NB4 (cell line): ENCODE results near the gene MYO1A.
"Not testable (repeated sequence)": the region's sequence is repeated elsewhere in the genome, so short reads cannot be mapped to it uniquely, and the experiment has no call there.

Experiments used
- DNase-seq: peaks from one replicate; pipeline ENCODE4 v3.0.0; 2010; ENCODE audit warnings: low read depth
- H3K4me3 ChIP-seq: one replicate; pipeline ENCODE4 v1.5.1; 2011; ENCODE audit warnings: mild to moderate bottlenecking, low read depth, low read length, moderate library complexity
- CTCF ChIP-seq: IDR thresholded peaks from one replicate; pipeline ENCODE4 v1.5.1; 2012; ENCODE audit warnings: low read depth, low read length
- MAX ChIP-seq: IDR thresholded peaks from 2 replicates; pipeline ENCODE4 v1.6.1; 2011; ENCODE audit warnings: low read depth, low read length
- MYC ChIP-seq: IDR thresholded peaks from 2 replicates; pipeline ENCODE4 v1.6.1; 2011; ENCODE audit warnings: low read depth, low read length
- POLR2A ChIP-seq: IDR thresholded peaks from 2 replicates; pipeline ENCODE4 v1.6.1; 2011; ENCODE audit warnings: mild to moderate bottlenecking; ENCODE audit not compliant: insufficient read length; ENCODE audit errors: extremely low read depth

Gene MYO1A

GRCh38 chr12:57029457-57029856 lies 20.5 kb downstream of the MYO1A start:
- H3K4me3 ChIP-seq = no peak overlapping the region
- DNase-seq = no peak
- TF ChIP-seq POLR2A = no peak
- TF ChIP-seq CTCF = no peak
- TF ChIP-seq MAX = no peak
- TF ChIP-seq MYC = no peak

- H3K4me3 ChIP-seq = no peak overlapping the region
- no peak for DNase-seq
- TF ChIP-seq MYC = no peak
- TF ChIP-seq MAX = no peak
- no peak for TF ChIP-seq POLR2A
- no peak for TF ChIP-seq CTCF
These were observed 22.1 kb downstream of the MYO1A start for GRCh38 chr12:57027805-57028153.

GRCh38 chr12:57027011-57027804 lies 22.7 kb downstream of the MYO1A start:
- no peak overlapping the region for H3K4me3 ChIP-seq
- DNase-seq = no peak
- TF ChIP-seq POLR2A (no peak), MYC (no peak), MAX (peak; percentile 80)

GRCh38 chr12:57025196-57025595 lies 24.7 kb downstream of the MYO1A start:
- DNase-seq = no peak
- no peak overlapping the region for H3K4me3 ChIP-seq
- TF ChIP-seq POLR2A (no peak), MAX (no peak), MYC (no peak), CTCF (no peak)

GRCh38 chr12:57022324-57022723 lies 27.6 kb downstream of the MYO1A start:
- not testable (repeated sequence) for DNase-seq, H3K4me3 ChIP-seq

- DNase-seq = no peak
- no peak overlapping the region for H3K4me3 ChIP-seq
- TF ChIP-seq POLR2A (no peak), MAX (no peak)
These were observed 29.8 kb downstream of the MYO1A start for GRCh38 chr12:57019983-57020719.

- DNase-seq = no peak
- TF ChIP-seq MAX = no peak
- no peak for TF ChIP-seq POLR2A
- H3K4me3 ChIP-seq = no peak overlapping the region
These were observed 31.0 kb downstream of the MYO1A start for GRCh38 chr12:57018906-57019305.

GRCh38 chr12:57018353-57018752 lies 31.6 kb downstream of the MYO1A start:
- DNase-seq, H3K4me3 ChIP-seq: not testable (repeated sequence)
